HepG2 (cell line): ENCODE measurements around the gene CEBPE. TPM values are rescaled to one million over a fixed set of nuclear protein-coding genes. Genes with fewer than 3 reads are reported as not detected.

Experiments used
- BHLHE40 ChIP-seq: IDR thresholded peaks from 2 replicates; pipeline ENCODE4 v1.6.1; 2011; ENCODE audit warnings: low read length, improper control_type of control experiment
- CREB1 ChIP-seq, 2 experiments: fragments of 450-650 bp in 1 of 2; IDR thresholded peaks; 2 replicates each; pipeline ENCODE4 v1.6.1; 2016 to 2017; ENCODE audit warnings: control low read depth in 1 of 2, mild to moderate bottlenecking in 1 of 2, missing compliant biosample characterization in 1 of 2, missing genetic modification characterization in 1 of 2
- ISX ChIP-seq: sonication (generic); formaldehyde crosslinking; conservative IDR thresholded peaks from 2 replicates; pipeline ENCODE4 v1.5.0; 2020; ENCODE audit warnings: missing genetic modification reagents
- STAG1 ChIP-seq: sonication (generic); formaldehyde crosslinking; IDR thresholded peaks from 2 replicates; pipeline ENCODE4 v1.4.0; 2020; ENCODE audit warnings: missing genetic modification reagents
- ZNF143 ChIP-seq: sonication (generic); formaldehyde crosslinking; IDR thresholded peaks from 2 replicates; pipeline ENCODE4 v1.4.0; 2020; ENCODE audit warnings: missing genetic modification reagents
- ZNF264 ChIP-seq: sonication (generic); formaldehyde crosslinking; IDR thresholded peaks from 2 replicates; pipeline ENCODE4 v1.4.0; 2020; ENCODE audit warnings: missing genetic modification reagents
- ZNF333 ChIP-seq: sonication (generic); formaldehyde crosslinking; IDR thresholded peaks from 2 replicates; pipeline ENCODE4 v1.4.0; 2020; ENCODE audit warnings: mild to moderate bottlenecking, missing genetic modification reagents, borderline replicate concordance
- ZNF501 ChIP-seq: sonication (generic); formaldehyde crosslinking; IDR thresholded peaks from 2 replicates; pipeline ENCODE4 v1.5.1; 2020; ENCODE audit warnings: mild to moderate bottlenecking, moderate library complexity, missing genetic modification reagents
- polyA plus RNA-seq, 8 experiments: library from polyadenylated mRNA; depleted of rRNA in 3 of 8; stranded (reverse) in 7 of 8; unstranded in 1 of 8; fragments of >200 nt; fragmentation: Illumina TruSeq in 4 of 8; extraction: Trizol in 4 of 8; gene quantifications; 2 replicates each; pipeline versions ENCODE4 v1.2.1 to v1.2.3, GENCODE V29; 2011 to 2016; ENCODE audit warnings: low read depth in 4 of 8, missing spikeins in 1 of 8, mixed read lengths in 1 of 8; ENCODE audit not compliant: insufficient read depth in 1 of 8
- total RNA-seq, 5 experiments: library from RNA; depleted of rRNA; stranded (reverse); fragments of >200 nt; fragmentation: Illumina TruSeq; extraction: Trizol; gene quantifications; 2 replicates each; pipeline ENCODE4 v1.2.3, GENCODE V29; 2016; ENCODE audit warnings: low read depth in 1 of 5
- TF ChIP-seq, protein P1 (sequence below): sonication (generic); formaldehyde crosslinking; IDR thresholded peaks from 2 replicates; pipeline ENCODE4 v1.8.1; 2023; ENCODE audit warnings: missing genetic modification reagents, mild to moderate bottlenecking, borderline replicate concordance
- TF ChIP-seq, protein P2 (sequence below): sonication (generic); formaldehyde crosslinking; IDR thresholded peaks from 2 replicates; pipeline ENCODE4 v1.5.1; 2020; ENCODE audit warnings: mild to moderate bottlenecking, missing genetic modification reagents, moderate library complexity
- TF ChIP-seq, protein P3 (sequence below): IDR thresholded peaks from 2 replicates; pipeline ENCODE4 v1.6.1; 2016; ENCODE audit warnings: low read depth, missing genetic modification reagents, missing compliant biosample characterization

CEBPE gene
- total and polyA plus RNA-seq, 2 of the 13 experiments (the other 11 are each of a cell fraction or from before 2014, with no cell fraction given), result 0.09 to 0.11 TPM

- TF ChIP-seq, protein P1, sequence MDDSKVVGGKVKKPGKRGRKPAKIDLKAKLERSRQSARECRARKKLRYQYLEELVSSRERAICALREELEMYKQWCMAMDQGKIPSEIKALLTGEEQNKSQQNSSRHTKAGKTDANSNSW, result peak; percentile 97
- no peak; the same call in 1 of the 2 replicates for TF ChIP-seq ZNF264 (CRISPR knock-in tag)
- peak; percentile 98 for TF ChIP-seq ZNF501 (CRISPR knock-in tag)
- TF ChIP-seq, protein P2, sequence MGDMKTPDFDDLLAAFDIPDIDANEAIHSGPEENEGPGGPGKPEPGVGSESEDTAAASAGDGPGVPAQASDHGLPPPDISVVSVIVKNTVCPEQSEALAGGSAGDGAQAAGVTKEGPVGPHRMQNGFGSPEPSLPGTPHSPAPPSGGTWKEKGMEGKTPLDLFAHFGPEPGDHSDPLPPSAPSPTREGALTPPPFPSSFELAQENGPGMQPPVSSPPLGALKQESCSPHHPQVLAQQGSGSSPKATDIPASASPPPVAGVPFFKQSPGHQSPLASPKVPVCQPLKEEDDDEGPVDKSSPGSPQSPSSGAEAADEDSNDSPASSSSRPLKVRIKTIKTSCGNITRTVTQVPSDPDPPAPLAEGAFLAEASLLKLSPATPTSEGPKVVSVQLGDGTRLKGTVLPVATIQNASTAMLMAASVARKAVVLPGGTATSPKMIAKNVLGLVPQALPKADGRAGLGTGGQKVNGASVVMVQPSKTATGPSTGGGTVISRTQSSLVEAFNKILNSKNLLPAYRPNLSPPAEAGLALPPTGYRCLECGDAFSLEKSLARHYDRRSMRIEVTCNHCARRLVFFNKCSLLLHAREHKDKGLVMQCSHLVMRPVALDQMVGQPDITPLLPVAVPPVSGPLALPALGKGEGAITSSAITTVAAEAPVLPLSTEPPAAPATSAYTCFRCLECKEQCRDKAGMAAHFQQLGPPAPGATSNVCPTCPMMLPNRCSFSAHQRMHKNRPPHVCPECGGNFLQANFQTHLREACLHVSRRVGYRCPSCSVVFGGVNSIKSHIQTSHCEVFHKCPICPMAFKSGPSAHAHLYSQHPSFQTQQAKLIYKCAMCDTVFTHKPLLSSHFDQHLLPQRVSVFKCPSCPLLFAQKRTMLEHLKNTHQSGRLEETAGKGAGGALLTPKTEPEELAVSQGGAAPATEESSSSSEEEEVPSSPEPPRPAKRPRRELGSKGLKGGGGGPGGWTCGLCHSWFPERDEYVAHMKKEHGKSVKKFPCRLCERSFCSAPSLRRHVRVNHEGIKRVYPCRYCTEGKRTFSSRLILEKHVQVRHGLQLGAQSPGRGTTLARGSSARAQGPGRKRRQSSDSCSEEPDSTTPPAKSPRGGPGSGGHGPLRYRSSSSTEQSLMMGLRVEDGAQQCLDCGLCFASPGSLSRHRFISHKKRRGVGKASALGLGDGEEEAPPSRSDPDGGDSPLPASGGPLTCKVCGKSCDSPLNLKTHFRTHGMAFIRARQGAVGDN, result peak; percentile 97
- no peak; the same call in 1 of the 2 replicates for TF ChIP-seq BHLHE40
- peak; percentile 99 for TF ChIP-seq ZNF333
- TF ChIP-seq, protein P3, sequence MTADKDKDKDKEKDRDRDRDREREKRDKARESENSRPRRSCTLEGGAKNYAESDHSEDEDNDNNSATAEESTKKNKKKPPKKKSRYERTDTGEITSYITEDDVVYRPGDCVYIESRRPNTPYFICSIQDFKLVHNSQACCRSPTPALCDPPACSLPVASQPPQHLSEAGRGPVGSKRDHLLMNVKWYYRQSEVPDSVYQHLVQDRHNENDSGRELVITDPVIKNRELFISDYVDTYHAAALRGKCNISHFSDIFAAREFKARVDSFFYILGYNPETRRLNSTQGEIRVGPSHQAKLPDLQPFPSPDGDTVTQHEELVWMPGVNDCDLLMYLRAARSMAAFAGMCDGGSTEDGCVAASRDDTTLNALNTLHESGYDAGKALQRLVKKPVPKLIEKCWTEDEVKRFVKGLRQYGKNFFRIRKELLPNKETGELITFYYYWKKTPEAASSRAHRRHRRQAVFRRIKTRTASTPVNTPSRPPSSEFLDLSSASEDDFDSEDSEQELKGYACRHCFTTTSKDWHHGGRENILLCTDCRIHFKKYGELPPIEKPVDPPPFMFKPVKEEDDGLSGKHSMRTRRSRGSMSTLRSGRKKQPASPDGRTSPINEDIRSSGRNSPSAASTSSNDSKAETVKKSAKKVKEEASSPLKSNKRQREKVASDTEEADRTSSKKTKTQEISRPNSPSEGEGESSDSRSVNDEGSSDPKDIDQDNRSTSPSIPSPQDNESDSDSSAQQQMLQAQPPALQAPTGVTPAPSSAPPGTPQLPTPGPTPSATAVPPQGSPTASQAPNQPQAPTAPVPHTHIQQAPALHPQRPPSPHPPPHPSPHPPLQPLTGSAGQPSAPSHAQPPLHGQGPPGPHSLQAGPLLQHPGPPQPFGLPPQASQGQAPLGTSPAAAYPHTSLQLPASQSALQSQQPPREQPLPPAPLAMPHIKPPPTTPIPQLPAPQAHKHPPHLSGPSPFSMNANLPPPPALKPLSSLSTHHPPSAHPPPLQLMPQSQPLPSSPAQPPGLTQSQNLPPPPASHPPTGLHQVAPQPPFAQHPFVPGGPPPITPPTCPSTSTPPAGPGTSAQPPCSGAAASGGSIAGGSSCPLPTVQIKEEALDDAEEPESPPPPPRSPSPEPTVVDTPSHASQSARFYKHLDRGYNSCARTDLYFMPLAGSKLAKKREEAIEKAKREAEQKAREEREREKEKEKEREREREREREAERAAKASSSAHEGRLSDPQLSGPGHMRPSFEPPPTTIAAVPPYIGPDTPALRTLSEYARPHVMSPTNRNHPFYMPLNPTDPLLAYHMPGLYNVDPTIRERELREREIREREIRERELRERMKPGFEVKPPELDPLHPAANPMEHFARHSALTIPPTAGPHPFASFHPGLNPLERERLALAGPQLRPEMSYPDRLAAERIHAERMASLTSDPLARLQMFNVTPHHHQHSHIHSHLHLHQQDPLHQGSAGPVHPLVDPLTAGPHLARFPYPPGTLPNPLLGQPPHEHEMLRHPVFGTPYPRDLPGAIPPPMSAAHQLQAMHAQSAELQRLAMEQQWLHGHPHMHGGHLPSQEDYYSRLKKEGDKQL, result peak; percentile 33; the same call in 1 of the 2 replicates
- TF ChIP-seq CREB1 (IDR thresholded peaks at IDR 0.05), result no peak
- no peak for TF ChIP-seq CREB1 (CRISPR knock-in tag; IDR thresholded peaks at IDR 0.05)
- no peak for TF ChIP-seq ZNF143
- TF ChIP-seq STAG1 (CRISPR knock-in tag), result no peak; the same call in 1 of the 2 replicates
- TF ChIP-seq ISX (CRISPR knock-in tag), result peak; percentile 96
Observed at GRCh38 chr14:23094666-23095195, 24.3 kb downstream of the CEBPE start, which contains the start of gene ACIN1 (continued).
